NCI-H1105 (cell line): Measurements from ENCODE around the gene ZDHHC4.

Source experiments
- DNase-seq: peaks from one replicate; lab custom pipeline; 2025; lab: John Stamatoyannopoulos, UW

ZDHHC4 gene

DNA sequence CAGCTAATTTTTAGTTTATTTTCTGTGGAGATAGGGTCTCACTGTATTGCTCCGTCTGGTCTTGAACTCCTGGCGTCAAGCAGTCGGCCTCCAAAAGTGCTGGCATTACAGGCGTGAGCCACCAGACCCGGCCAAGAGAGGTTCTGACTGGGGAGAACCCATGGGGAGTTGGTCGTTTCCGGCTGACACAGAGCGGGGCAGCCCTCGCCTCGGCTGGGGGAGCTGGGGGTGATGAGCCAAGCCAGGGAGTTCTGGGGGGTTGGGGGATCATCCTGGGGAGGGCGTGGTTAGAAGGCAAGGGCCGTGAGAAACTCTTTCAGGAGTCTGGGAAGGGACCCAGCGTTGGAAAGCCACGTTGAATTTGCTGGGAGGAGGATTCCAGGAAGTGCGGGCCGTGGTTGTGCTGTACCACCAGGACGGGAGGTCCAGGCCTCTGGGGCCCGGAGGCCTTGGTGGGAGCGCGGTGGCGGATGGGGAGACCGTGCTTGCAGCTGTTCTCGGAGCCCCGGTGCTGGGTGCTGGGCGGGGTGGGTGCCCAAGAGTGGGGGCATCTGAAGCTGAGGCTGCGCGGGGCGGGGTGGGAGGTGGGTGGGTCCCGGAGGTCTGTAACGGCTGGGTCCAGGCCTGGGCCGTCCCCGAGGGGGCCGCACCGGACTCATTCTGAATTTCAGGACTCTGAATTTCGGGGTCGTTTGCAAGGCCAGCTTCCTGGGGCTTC is 29.8 kb downstream of the ZDHHC4 start:
- DNase-seq, result no peak

DNA sequence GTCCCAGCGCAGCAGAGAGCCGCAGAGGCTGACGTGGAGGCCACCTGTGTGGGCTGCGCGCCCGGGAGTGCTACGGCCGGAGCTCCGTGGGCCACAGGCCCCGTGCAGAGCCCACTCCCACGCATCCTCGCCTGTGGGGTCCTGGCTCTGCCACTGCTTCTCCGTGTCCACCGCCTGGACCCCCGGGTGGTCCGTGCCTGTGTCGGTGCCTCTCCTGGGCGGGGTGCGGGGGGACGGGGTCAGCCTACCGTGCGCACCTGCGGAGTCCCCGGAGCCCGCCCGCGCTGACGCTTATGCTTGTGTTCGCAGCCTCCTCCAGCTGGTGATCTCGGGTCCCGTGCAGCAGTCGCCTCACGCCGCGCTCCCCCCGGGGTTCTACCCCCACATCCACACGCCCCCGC is 30.4 kb downstream of the ZDHHC4 start:
- DNase-seq, result no peak

DNA sequence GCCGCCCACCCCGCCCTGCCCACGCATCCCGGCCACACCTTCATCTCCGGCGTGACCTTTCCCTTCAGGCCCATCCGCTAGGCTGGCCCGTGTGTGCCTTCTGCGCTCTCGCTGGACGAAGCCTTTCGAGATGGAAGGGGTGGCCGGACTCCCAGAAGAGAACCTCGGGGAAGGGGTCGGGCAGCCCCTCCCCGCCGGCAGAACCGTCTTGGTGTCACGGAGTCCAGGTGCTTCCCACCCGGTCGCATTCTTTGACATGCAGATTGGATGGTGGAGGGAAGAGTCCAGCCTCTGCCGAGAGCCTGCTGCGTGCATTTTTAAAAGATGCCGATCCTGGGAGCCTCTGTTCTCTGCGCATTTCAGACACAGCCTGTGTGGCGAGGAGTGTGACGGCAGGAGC is 30.8 kb downstream of the ZDHHC4 start:
- DNase-seq, result no peak

DNA sequence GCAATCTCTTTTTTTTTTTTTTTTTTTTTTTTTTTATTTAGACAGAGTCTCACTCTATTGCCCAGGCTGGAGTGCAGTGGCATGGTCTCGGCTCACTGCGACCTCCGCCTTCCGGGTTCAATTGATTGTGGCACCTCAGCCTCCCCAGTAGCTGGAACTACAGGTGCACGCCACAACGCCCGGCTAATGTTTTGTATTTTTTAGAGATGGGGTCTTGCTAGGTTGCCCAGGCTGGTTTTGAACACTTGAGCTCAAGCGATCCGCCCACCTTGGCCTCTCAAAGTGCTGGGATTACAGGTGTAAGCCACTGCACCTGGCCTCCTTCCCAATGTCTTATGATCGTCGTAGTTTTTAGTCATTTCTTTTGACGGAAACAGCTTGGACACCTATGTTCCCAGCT is 31.5 kb downstream of the ZDHHC4 start:
- DNase-seq, result no peak

DNA sequence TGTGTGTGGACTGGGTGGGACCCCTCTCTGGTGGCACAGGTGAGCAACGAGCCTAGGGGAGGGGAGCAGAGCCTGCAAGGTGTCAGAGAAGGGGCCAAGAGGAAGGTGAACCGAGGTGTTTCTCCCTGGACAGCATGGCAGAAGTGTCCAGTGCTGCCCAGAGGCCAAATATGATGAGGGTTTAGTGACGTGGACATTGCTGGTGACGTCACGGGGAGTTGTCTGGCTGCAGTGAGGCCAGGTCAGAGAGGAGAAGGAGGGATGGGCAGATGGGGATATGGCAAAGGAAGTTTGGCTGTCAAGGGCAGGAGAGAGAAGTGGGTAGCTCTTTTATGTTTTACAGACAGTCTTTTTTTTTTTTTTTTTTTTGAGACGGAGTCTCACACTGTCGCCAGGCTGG is 35.6 kb downstream of the ZDHHC4 start:
- DNase-seq, result no peak

DNA sequence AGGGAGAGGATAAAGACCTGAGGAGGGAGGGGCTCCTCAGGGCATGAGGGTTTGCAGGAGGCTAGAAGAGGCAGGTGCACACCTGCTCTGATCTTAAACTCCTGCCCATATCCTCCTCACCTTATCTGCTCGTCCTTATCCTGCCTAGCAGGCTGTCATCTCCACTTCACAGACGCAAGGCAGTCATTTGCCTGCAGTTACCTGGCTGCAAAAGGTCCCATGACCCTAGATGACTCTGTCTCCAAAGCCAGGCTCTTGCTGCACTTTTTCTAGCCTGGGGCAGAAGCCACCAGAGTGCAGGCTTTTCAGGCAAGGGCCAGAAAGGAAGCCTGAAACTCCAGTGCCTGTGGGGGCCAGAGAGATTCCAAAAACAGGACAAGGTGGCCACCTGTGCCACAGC is 36.5 kb downstream of the ZDHHC4 start:
- DNase-seq, result no peak

DNA sequence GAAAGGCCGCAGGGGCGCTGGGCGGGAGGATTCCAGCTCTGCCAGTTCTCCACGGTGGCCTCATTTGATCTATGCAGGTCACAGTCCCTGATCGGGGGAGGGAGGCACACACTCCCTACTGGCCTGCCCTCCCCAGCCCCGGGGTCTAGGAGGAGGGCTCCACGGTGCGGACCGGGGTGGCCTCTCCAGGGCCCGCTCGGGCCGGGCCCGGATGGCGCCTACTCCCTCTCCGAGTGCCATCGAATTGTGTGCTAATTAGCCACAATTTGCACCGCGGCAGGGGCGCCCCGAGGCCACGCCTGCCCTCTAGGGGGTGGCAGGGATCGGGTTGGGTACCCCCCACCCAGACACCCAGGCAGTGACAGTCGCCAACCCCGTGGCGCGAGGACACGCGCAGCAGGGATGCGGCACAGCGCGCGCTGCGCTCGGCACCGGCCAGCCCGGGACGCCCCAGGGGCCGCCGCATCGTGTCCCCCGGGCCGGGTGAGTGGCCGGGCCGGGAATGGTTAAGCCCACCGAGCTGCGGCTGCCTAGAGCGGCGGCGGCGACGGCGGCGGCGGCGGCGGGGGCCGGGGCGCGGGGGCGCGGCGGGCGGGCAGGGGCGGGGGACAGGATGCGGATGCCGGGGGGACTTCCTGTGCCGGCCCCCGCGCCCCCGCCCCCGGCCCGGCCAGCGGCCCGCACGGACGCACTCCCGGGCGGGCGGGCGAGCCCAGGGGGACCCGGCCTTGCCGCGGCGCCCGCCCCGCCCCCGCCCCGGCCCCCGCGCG is 37.9 kb downstream of the ZDHHC4 start, which contains the start of gene ZNF853:
TSS of gene ZNF853 (plus strand) at position 658 of the 770 bp plus-strand sequence. CDS start 565 bp downstream, outside the sequence.
- no peak for DNase-seq

DNA sequence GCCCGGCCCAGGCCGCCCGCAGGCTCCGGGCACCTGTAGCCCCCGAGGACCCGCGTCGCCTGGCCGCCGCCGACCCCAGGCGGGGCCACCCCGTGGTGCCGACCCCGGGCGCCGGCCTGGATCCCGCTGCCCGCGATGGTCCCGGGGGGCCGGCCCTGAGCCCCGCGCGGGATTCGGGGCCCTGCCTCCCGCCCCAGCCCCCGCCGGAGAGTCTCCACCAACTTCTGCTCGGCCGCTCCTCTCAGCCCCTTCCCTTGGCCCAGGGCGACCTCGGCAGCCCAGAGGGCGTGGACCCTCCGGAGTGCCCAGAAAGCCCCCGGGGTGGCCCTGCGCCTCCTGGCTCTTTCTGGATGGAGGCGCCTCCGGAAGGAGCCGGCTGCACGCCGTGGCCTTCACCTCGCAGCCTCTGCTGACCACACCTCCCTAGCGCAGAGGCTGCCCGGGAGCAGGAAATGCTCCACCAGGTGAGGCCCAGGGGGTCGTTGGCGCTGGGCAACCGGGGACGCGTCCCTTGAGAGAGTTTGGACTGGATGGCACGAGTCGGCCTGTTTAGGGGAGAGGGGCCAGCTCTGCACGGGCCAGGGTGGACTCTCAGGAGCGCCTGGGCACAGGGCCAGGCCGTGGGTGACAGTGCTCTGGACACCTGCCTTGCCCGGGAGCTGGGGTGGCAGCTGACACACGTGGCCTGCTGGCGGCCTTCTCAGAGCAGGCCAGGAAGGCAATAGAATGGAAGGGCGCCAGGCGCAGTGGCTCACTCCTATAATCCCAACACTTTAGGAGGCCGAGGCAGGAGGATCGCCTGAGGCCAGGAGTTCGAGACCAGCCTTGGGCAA is 38.7 kb downstream of the ZDHHC4 start:
- DNase-seq, result peak; percentile 25

DNA sequence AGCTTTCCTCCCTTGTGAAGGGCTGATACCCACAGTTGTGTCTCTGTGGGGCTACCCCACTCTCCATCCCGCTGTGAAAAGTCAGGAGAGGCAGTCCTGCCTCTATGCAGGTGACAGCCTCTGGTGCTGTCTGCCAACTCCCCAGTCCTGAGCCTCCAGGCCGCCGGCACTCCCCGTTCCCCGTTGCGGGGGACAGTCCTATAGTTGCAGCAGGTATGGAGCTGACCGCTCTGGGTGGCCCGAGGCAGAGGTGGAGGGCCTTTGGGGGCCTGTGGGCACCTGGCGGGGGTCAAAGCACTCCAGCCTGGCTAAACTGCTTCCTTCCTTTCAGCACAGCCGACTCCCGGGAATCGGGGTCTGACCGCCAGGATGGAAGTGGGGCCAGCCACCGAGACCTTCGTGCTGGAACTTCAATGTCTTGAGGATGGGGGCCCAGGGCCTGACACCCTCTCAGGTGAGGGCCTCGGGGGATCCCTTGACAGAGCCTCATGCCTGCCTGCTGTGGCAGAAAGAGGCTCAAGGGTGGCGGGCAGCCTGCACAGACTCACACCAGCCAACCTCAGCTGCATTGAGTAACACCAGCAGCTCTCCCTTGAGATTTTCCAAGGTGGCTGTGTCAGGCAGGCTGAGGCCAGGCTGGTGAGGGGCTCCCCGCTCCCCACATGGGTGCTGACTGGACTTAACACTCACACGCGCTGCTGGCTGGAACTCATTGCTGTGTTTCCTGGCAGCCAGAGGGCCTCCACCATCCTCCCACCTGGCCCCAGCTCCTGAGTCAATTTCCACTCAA is 39.8 kb downstream of the ZDHHC4 start:
- no peak for DNase-seq

DNA sequence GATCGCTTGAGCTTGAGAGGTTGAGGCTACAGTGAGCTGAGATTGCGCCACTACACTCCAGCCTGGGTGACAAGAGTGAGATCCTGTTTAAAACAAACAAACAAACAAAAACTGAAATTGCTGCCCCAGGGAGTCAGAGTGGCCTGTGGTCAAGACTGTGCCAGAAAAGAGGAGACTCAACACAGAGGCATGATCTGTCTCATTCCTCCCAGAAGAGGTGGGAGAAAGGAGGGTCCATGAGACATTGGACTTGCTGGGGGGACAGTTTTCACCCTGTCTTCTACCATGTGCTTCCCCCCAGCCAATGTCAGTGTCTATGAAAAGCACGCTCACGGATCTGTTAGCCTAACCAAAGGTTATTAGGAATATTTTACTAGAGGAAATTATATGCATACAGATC is 41.4 kb downstream of the ZDHHC4 start:
- DNase-seq, result no peak

DNA sequence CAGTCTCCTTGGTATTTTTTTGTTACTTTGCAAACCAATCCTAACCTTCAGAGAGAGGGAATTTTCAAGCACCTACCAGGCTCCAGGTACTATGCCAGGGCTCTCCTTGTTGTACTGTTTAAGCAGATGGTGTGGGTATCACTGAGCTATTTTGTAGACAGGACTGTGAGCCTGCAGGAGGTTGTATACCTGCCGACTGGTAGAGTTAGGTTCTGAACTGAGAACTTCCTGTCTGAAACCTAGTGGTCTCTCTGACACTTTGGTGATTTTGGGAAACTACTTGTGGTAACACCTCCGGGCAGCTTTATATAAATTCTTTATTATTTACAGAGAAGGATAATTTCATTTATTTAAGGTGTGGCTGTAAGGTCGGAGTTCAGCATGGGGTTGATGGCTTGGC is 42.7 kb downstream of the ZDHHC4 start:
- DNase-seq, result no peak

DNA sequence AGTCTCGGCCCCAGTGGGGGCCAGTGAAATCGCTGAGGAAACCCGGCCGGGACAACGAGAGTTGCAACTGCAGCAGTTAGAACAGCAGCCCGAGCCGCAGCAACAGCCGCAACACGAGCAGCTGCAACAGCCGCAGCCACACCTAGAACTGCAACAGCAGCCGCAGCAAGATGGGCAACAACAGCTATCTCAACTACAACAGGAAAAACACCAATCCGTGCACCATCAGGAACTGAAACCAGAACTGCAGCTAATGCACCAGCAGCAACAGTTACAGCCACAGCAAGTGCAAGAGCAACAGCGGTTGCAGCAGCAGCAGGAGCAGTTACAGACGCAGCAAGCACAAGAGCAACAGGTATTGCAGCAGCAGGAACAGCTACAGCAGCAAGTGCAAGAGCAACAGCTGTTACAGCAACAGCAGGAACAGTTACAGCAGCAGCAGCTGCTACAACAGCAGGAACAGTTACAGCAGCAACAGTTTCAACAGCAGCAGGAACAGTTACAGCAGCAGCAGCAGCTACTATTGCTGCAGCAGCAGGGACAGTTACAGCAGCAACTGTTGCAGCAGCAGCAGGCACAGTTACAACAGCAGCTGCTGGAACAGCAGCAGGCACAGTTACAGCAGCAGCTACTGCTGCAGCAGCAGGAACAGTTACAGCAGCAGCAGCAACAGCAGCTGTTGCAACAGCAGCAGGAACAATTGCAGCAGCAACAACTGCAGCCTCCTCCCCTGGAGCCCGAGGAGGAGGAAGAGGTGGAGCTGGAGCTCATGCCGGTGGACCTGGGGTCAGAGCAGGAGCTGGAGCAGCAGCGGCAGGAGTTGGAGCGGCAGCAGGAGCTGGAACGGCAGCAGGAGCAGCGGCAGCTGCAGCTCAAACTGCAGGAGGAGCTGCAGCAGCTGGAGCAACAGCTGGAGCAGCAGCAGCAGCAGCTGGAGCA is 44.2 kb downstream of the ZDHHC4 start:
- DNase-seq, result no peak

DNA sequence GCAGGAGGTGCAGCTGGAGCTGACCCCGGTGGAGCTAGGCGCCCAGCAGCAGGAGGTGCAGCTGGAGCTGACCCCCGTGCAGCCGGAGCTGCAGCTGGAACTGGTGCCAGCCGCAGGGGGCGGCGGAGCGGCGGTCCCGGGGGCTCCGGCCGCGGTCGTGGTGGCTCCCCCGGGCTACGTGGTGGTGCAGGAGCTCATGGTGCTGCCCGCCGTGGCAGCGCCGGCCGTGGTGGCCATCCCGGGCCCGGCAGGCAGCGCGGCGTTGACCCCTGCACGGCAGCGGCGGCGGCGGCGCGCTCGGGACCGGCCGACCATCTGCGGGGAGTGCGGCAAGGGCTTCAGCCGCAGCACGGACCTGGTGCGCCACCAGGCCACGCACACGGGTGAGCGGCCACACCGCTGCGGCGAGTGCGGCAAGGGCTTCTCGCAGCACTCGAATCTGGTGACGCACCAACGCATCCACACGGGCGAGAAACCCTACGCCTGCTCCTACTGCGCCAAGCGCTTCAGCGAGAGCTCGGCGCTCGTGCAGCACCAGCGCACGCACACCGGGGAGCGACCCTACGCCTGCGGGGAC is 45.0 kb downstream of the ZDHHC4 start:
- DNase-seq, result no peak

DNA sequence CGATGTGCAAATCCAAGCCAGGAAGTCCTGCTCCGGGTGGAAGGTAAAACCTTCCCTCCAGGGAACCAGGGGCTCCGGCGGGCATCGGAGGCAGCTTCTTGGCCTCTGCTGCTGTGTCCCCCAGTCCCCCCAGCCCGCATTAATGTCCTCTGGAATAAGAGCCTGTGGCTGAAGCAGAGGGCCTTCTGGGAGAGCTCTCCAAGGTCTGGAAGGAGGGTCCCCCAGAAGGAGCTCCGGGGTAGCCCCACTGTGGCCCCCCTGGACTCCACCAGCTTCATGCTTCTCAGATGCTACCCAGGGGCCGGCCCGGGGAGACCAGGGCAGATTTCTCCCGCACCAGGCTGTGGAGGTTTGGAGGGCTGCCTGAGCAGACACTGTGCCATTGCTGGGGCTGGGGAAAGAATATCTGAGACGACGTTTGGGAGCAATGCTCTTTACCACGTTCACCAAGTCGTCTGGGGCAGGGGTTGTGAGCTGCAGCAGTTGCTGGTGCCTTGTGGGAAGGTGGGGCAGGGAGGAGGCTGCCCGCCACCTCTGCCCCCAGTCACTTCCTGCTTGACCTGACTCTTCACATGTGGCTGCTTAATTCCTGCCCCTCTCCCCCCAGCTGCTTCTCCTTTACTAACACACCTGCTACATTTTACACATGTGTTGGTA is 46.5 kb downstream of the ZDHHC4 start:
- no peak for DNase-seq

DNA sequence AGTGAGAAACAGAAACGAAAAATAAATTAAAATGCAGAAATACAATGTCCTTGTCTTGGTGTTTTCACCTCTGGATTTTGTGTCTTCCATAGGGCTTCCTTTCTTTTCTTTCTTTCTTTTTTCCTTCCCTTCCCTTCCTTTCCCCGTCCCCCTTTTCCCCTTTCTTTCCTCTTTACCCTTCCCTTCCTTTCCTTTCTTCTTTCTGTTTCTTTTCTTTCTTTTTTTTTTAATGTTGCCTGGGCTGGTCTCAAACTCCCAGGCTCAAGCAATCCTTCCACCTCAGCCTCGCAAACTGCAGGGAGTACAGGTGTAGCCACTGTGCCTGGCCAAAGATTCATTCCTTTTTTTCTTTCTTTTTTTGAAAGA is 47.0 kb downstream of the ZDHHC4 start:
- no peak for DNase-seq

DNA sequence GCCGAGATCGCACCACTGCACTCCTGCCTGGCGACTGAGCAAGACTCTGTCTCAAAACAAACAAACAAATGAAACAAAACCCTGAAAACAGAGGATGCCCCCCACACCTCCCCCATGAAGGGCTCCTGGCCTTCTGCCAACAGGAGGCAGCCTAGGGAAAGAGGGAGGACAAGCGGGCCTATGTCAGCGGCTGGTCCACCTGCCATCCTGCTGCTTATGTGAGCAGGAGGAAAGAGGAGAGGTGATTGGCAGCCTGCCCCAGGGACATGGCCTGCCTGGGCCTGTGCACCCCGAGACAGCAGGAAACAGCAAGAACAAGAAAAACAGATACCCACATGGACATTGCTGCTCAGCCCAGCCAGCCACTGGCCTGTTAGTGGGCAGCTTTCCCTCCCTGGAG is 50.8 kb downstream of the ZDHHC4 start:
- peak; percentile 91 for DNase-seq

DNA sequence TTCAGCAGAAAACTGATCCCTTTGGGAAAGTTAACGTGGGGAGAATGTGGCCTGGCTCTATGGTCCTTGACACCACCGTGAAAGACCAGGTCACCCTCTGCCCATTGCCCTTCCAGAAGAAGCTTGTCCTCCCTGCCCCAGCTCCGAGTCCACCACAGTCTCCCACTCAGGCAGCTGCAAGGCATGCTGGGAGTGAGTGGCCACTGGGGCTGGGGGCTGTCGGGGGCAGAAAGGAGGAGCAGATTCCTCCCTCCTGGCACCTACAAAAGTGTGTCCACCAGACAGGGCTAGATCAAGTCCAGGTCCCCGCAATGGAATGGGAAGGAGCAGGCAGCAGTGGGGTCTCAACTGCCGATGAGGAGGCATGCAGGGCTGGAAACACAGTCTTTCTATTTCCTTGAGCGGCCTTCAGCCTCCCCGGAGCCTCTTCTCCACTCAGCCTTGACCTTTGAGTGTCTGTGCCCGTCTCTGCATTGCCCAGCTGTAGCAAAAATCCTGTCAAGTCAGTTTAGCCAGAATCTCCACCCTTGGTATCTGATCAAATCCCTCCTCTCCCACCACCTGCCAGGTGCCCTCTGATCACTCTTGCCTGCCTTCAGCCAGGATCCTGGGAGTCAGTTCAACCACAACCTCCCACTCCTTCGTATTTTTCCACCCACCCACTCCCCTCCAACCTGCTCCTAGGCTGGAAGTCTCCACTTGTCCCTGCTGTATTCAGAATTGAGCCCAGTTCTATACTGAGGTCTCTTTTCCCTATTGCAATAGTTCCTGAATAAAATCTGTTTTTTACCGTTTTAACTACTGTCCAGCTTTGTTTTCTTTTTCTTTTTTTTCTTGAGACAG is 53.0 kb downstream of the ZDHHC4 start:
- DNase-seq, result no peak

DNA sequence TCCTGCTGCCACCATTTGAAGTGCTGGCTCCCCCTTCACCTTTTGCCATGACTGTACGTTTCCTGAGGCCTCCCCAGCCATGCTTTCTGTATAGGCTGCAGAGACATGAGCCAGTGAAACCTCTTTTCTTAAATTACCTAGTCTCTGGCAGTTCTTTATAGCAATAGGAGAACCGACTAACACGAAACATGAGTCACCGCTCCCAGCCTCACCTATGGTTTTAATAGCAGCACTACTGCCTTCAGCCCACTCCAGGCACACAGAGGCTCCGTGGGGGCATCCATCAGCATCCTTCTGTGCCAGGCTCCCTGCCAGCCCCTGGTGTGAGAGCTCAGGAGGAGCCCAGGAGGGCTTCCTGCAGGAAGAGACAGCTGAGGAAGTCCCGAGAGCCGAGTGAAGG is 54.4 kb downstream of the ZDHHC4 start:
- DNase-seq, result no peak

DNA sequence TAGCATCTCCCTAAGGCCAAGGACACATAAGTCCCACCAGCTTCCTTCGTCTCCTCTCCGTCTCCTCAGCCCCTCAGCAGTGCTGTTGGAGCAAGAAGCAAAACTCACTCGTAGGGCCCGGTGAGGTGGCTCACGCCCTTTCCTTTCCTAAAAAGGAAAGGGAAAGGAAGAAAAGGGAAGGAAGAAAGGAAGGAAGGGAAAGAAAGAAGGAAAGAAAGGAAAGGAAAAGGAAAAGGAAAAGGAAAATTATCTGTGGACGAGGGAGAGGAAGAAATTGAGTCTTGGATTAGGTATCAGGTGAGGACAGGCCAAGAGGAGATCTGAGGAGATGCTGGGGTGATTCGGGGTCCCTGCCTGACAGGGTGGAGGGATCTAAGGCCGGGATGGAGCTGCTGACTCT is 56.8 kb downstream of the ZDHHC4 start:
- DNase-seq, result no peak
